B cell (primary cell): Measurements from ENCODE around the gene PCDH9. TPM values are rescaled to one million over a fixed set of nuclear protein-coding genes. Genes with fewer than 3 reads are reported as not detected.

ENCODE experiments used
- ATAC-seq: fragments of 200-7000 bp; cut with Tn5 transposase; one replicate; pipeline ENCODE4 v1.10.0; 2021; ENCODE audit warnings: low read depth, mild to moderate bottlenecking, moderate number of reproducible peaks, moderate library complexity
- CTCF ChIA-PET: fragments of 350-600 bp; sonication (Branson Sonifier 250); formaldehyde crosslinking; loops from one replicate; lab custom pipeline; 2021; ENCODE audit warnings: antibody characterized with exemption, inconsistent platforms; lab: Charles Lee
- POLR2A ChIA-PET: fragments of 350-600 bp; sonication (Branson Sonifier 250); formaldehyde crosslinking; loops from one replicate; lab custom pipeline; 2021; ENCODE audit warnings: antibody characterized with exemption; lab: Charles Lee
- DNase-seq: peaks from one replicate; pipeline ENCODE4 v3.0.0; 2013
- H2AFZ ChIP-seq: 2 replicates; pipeline ENCODE4 v1.6.1; 2012; ENCODE audit warnings: mild to moderate bottlenecking, low read depth, low read length; ENCODE audit not compliant: insufficient read depth, poor library complexity, severe bottlenecking
- H3K27ac ChIP-seq, 2 donors: 1 replicate in 1 of 2; 2 replicates in 1 of 2; pipeline ENCODE4 v1.5.1; 2012 to 2013; ENCODE audit warnings: low read length in 2 of 2, mild to moderate bottlenecking in 2 of 2, moderate library complexity in 1 of 2
- H3K27me3 ChIP-seq, 4 experiments: fragments of 200-600 bp in 1 of 4; sonication (generic) in 1 of 4; replicated peaks in 1 of 4; 1 replicate in 2 of 4; 2 replicates in 2 of 4; pipeline versions ENCODE4 v1.6.1 to v1.7.0; 2013 to 2016; ENCODE audit warnings: low read length in 3 of 4, mild to moderate bottlenecking in 2 of 4, mixed read lengths in 1 of 4, moderate library complexity in 1 of 4; ENCODE audit not compliant: insufficient read depth in 4 of 4, control insufficient read depth in 3 of 4; ENCODE audit errors: control extremely low read depth in 1 of 4
- H3K36me3 ChIP-seq, 2 experiments: replicated peaks in 1 of 2; 1 replicate in 1 of 2; 2 replicates in 1 of 2; pipeline versions ENCODE4 v1.6.1 to v1.7.1; 2013; ENCODE audit warnings: low read length in 1 of 2; ENCODE audit not compliant: insufficient read depth in 2 of 2, control insufficient read depth in 1 of 2; ENCODE audit errors: control extremely low read depth in 1 of 2, extremely low read depth in 1 of 2
- H3K4me1 ChIP-seq, 2 donors: fragments of 200-600 bp in 1 of 2; sonication (generic) in 1 of 2; 1 replicate in 1 of 2; 2 replicates in 1 of 2; pipeline versions ENCODE4 v1.5.1 to v1.6.1; 2013 to 2017; ENCODE audit warnings: low read length in 2 of 2; ENCODE audit not compliant: control insufficient read depth in 2 of 2, insufficient read depth in 2 of 2
- H3K4me2 ChIP-seq: replicated peaks from 2 replicates; pipeline ENCODE3; 2012; ENCODE audit warnings: mild to moderate bottlenecking, low read depth, low read length; ENCODE audit not compliant: poor library complexity, severe bottlenecking
- H3K4me3 ChIP-seq, 5 experiments: fragments of 200-600 bp in 1 of 5; sonication (generic) in 1 of 5; 1 replicate in 3 of 5; 2 replicates in 2 of 5; pipeline versions ENCODE4 v1.5.1 to v1.7.0; 2011 to 2016; ENCODE audit warnings: low read length in 4 of 5, mild to moderate bottlenecking in 4 of 5, low read depth in 2 of 5, control low read depth in 1 of 5, moderate library complexity in 1 of 5; ENCODE audit not compliant: insufficient read depth in 1 of 5; ENCODE audit errors: control extremely low read depth in 1 of 5, extremely low read depth in 1 of 5
- H3K79me2 ChIP-seq: fragments of 200-600 bp; sonication (generic); one replicate; pipeline ENCODE4 v1.6.0; 2016; ENCODE audit warnings: low read length; ENCODE audit not compliant: control insufficient read depth, insufficient read depth
- H3K9ac ChIP-seq: fragments of 200-600 bp; sonication (generic); 2 replicates; pipeline ENCODE4 v1.6.1; 2017; ENCODE audit warnings: mild to moderate bottlenecking, low read length, moderate library complexity
- H3K9me3 ChIP-seq, 3 donors: one replicate each; pipeline versions ENCODE4 v1.6.1 to v1.7.1; 2013; ENCODE audit warnings: low read length in 2 of 3; ENCODE audit not compliant: control insufficient read depth in 2 of 3, insufficient read depth in 1 of 3; ENCODE audit errors: control extremely low read depth in 1 of 3
- H4K20me1 ChIP-seq: 2 replicates; pipeline ENCODE4 v1.6.0; 2012; ENCODE audit warnings: mild to moderate bottlenecking, low read length; ENCODE audit not compliant: insufficient read depth, control insufficient read depth, poor library complexity, severe bottlenecking
- H3K27ac Mint-ChIP-seq: one replicate; pipeline ENCODE4 v1.8.0; 2021; ENCODE audit warnings: mixed read lengths
- H3K27me3 Mint-ChIP-seq: one replicate; pipeline ENCODE4 v1.8.0; 2021; ENCODE audit warnings: mixed read lengths
- H3K4me1 Mint-ChIP-seq: one replicate; pipeline ENCODE4 v1.8.0; 2021; ENCODE audit warnings: mixed read lengths
- H3K4me3 Mint-ChIP-seq: one replicate; pipeline ENCODE4 v1.8.0; 2021; ENCODE audit warnings: mixed read lengths
- H3K9me3 Mint-ChIP-seq: one replicate; pipeline ENCODE4 v1.8.0; 2022; ENCODE audit warnings: mixed read lengths; ENCODE audit not compliant: insufficient read depth
- CTCF ChIP-seq: fragments of 200-600 bp; IDR thresholded peaks from one replicate; pipeline ENCODE4 v1.8.0; 2022; ENCODE audit warnings: antibody characterized with exemption, mild to moderate bottlenecking
- EZH2 ChIP-seq: IDR thresholded peaks from 2 replicates; pipeline ENCODE4 v1.6.1; 2012; ENCODE audit warnings: borderline replicate concordance, low read depth, mild to moderate bottlenecking, moderate library complexity, low read length; ENCODE audit not compliant: insufficient read depth, poor library complexity, severe bottlenecking
- WGBS: methylation state at CpG from one replicate; pipeline ENCODE4 v1.1.5; 2013; ENCODE audit warnings: missing lambda C conversion rate; ENCODE audit not compliant: insufficient coverage; 5-methylcytosine and 5-hydroxymethylcytosine counted together
- intact Hi-C: fragments of 100-400 bp; cut with micrococcal nuclease; formaldehyde crosslinking; loops from one replicate; pipeline ENCODE4 v1.10.0; 2022
- polyA plus RNA-seq: library from polyadenylated mRNA; depleted of rRNA; stranded (reverse); fragments of >200 nt; gene quantifications from 2 replicates; pipeline ENCODE4 v1.2.3, GENCODE V29; 2012
- total RNA-seq, 2 donors: library from RNA; stranded (reverse); fragments of 120-200 nt in 1 of 2; gene quantifications; 1 replicate in 1 of 2; 2 replicates in 1 of 2; pipeline versions ENCODE4 v1.2.3 to v1.2.4, GENCODE V29; 2013 to 2022

PCDH9 gene
- total and polyA plus RNA-seq, 2 donors (not counting 1 experiment from before 2014, with no cell fraction given) = 13.1 to 21.8 TPM

- intact Hi-C loops = no loop called here
- Histone ChIP-seq H3K27me3 (no peaks in the 10 kb centered on the region), H3K4me1 (peaks cover 0 to 4% of the 10 kb centered on the region in 2 donors), H3K9ac (no peak overlapping the region), H3K9me3 (no peaks in the 10 kb centered on the region), H3K4me2 (no peak overlapping the region), H4K20me1 (no peaks in the 10 kb centered on the region), H3K27ac (no peak overlapping the region), H3K79me2 (no peaks in the 10 kb centered on the region), H3K36me3 (no peaks in the 10 kb centered on the region), H2AFZ (no peak overlapping the region), H3K4me3 (no peak overlapping the region)
- H3K27me3 Mint-ChIP-seq = no peaks in the 10 kb centered on the region
- H3K4me3 Mint-ChIP-seq = no peak overlapping the region
- CTCF ChIA-PET = no interaction called here
- DNase-seq = no peak
- TF ChIP-seq CTCF (no peak), EZH2 (no peak)
- POLR2A ChIA-PET = no interaction called here
- ATAC-seq = no peak
- no peaks in the 10 kb centered on the region for H3K4me1 Mint-ChIP-seq
- H3K27ac Mint-ChIP-seq = no peak overlapping the region
- WGBS = 67% methylated on average over 1 of the region's 3 CpGs
- no peaks in the 10 kb centered on the region for H3K9me3 Mint-ChIP-seq
Observed at GRCh38 chr13:67123165-67123564, 107.0 kb downstream of the PCDH9 start.

- Histone ChIP-seq H3K36me3 (no peaks in the 10 kb centered on the region), H3K9me3 (no peaks in the 10 kb centered on the region), H3K79me2 (no peaks in the 10 kb centered on the region), H3K4me2 (no peak overlapping the region), H3K9ac (no peak overlapping the region), H3K27ac (no peak overlapping the region), H3K4me1 (peaks cover 0 to 4% of the 10 kb centered on the region in 2 donors), H3K27me3 (no peaks in the 10 kb centered on the region), H3K4me3 (no peak overlapping the region), H2AFZ (no peak overlapping the region), H4K20me1 (no peaks in the 10 kb centered on the region)
- Mint-ChIP-seq H3K4me3 (no peak overlapping the region), H3K27me3 (no peaks in the 10 kb centered on the region), H3K4me1 (no peaks in the 10 kb centered on the region), H3K27ac (no peak overlapping the region), H3K9me3 (no peaks in the 10 kb centered on the region)
- intact Hi-C loops = no loop called here
- TF ChIP-seq CTCF = no peak
- TF ChIP-seq EZH2 = no peak
- CTCF ChIA-PET = no interaction called here
- POLR2A ChIA-PET = no interaction called here
- ATAC-seq = no peak
- whole genome bisulfite sequencing = 100% methylated on average over 1 of the region's 6 CpGs
- DNase-seq = no peak
Observed at GRCh38 chr13:67122251-67122650, 107.9 kb downstream of the PCDH9 start.
